Measurements from ENCODE around the gene SSH3. TPM values are rescaled to one million over a fixed set of nuclear protein-coding genes. Genes with fewer than 3 reads are reported as not detected.

SSH3 gene
- total and polyA plus RNA-seq, 4 donors: 4.8 to 10.4 (median 8.1) TPM

DNA sequence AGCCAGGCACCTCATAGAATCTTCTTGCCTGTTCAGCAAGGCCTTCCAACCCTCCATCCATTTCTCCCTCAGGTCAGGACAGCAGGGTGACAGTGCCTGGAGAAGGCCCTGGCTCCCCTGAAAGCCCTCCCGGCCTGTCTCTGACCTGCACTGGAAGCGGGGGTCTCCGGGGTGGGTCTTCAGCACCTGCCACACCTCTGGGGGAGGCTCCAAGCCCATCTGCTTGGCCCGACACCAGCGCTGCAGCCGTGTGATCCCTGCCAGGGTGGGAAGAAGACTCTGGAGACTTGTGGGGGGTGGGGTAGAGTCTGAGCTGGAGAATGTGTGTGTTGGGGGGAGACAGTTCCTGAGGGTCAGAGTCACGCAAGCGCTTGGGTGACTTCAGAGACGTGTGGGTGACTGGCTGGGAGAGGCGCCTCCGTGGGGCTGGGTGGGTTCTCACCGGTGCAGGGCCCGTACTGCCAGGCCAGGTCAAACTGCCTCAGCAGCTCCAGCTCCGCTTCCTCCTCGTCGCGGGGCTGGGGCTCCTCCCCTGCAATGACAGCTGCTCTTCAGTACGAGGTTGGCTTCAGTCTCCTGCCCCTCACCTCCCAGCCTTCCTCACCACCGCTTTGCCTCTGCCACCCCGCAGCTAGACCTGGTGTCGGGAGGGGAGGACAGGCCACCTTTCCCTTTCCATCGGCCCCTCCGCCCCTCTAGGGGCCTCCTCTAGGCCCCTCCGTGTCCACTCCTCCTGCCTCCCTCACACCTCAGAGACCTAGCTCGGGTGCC, 49.4 kb downstream of the SSH3 start:
- Histone ChIP-seq H3K9ac (ENCODE audit: low read depth in 1 of 2, low read length in 2 of 2) (peak overlapping the region; percentile 91 to 99), H3K27me3 (ENCODE audit: control insufficient read depth in 4 of 4, insufficient read depth in 4 of 4, low read length in 3 of 4) (no peaks in the 10 kb centered on the region), H3K4me1 (ENCODE audit: control insufficient read depth in 4 of 4, insufficient read depth in 4 of 4, low read length in 3 of 4) (peaks cover 15 to 45% (median 32%) of the 10 kb centered on the region in 4 donors), H3K36me3 (ENCODE audit: control insufficient read depth in 4 of 4, insufficient read depth in 3 of 4, low read depth in 1 of 4, low read length in 3 of 4) (peaks cover 0 to 1% (median 0%) of the 10 kb centered on the region in 4 donors), H3K9me3 (ENCODE audit: control insufficient read depth in 4 of 4, low read length in 3 of 4) (no peaks in the 10 kb centered on the region), H3K4me3 (ENCODE audit: low read depth in 1 of 3, low read length in 3 of 3) (peak overlapping the region; percentile 83 to 94 (median 86)), H3K27ac (ENCODE audit: low read depth in 1 of 2, low read length in 2 of 2) (peak overlapping the region; percentile 97 to 99)
- TF ChIP-seq SP1 (IDR thresholded peaks at IDR 0.05): no peak
- TF ChIP-seq, protein P1, sequence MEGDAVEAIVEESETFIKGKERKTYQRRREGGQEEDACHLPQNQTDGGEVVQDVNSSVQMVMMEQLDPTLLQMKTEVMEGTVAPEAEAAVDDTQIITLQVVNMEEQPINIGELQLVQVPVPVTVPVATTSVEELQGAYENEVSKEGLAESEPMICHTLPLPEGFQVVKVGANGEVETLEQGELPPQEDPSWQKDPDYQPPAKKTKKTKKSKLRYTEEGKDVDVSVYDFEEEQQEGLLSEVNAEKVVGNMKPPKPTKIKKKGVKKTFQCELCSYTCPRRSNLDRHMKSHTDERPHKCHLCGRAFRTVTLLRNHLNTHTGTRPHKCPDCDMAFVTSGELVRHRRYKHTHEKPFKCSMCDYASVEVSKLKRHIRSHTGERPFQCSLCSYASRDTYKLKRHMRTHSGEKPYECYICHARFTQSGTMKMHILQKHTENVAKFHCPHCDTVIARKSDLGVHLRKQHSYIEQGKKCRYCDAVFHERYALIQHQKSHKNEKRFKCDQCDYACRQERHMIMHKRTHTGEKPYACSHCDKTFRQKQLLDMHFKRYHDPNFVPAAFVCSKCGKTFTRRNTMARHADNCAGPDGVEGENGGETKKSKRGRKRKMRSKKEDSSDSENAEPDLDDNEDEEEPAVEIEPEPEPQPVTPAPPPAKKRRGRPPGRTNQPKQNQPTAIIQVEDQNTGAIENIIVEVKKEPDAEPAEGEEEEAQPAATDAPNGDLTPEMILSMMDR (IDR thresholded peaks at IDR 0.05; ENCODE audit: low read depth, low read length, missing input control): no peak
- no peak for TF ChIP-seq MAX (IDR thresholded peaks at IDR 0.05)
- no peak for DNase-seq (ENCODE audit: low spot score)
- WGBS: 9% methylated on average over 25 of the region's 25 CpGs

- peak; percentile 98 for DNase-seq (ENCODE audit: low spot score)
Measured at GRCh38 chr11:67353317-67354074, 50.2 kb downstream of the SSH3 start, which contains the start of gene POLD4. POLD4 (minus strand) TSS chr11:67353546; CDS start chr11:67353399, 147 bp downstream.

More at GRCh38 chr11:67353317-67354074, 50.2 kb downstream of the SSH3 start, which contains the start of gene POLD4:
- H3K27ac ChIP-seq (ENCODE audit: low read depth in 1 of 2, low read length in 2 of 2): peak within 1 kb of the TSS; percentile 97 to 99
- no peaks in the 10 kb centered on the region for H3K9me3 ChIP-seq (ENCODE audit: control insufficient read depth in 4 of 4, low read length in 3 of 4)
- peak within 1 kb of the TSS; percentile 91 to 99 for H3K9ac ChIP-seq (ENCODE audit: low read depth in 1 of 2, low read length in 2 of 2)
- H3K4me1 ChIP-seq (ENCODE audit: control insufficient read depth in 4 of 4, insufficient read depth in 4 of 4, low read length in 3 of 4): peaks cover 15 to 45% (median 32%) of the 10 kb centered on the region in 4 donors
- no peak for TF ChIP-seq RAD21 (IDR thresholded peaks at IDR 0.05)
- TF ChIP-seq REST (IDR thresholded peaks at IDR 0.05): peak; percentile 60
- peak; percentile 17 for TF ChIP-seq MAX (IDR thresholded peaks at IDR 0.05)
- TF ChIP-seq GABPA (IDR thresholded peaks at IDR 0.05 in 1 of 2, conservative IDR thresholded peaks at IDR 0.05 in 1 of 2): peak in 1 of 2 donors; percentile 68
- no peak for TF ChIP-seq HNF4G (IDR thresholded peaks at IDR 0.05)
- TF ChIP-seq YY1 (IDR thresholded peaks at IDR 0.05): peak; percentile 83
- TF ChIP-seq FOXA1 (IDR thresholded peaks at IDR 0.05): no peak
- TF ChIP-seq, protein P2, sequence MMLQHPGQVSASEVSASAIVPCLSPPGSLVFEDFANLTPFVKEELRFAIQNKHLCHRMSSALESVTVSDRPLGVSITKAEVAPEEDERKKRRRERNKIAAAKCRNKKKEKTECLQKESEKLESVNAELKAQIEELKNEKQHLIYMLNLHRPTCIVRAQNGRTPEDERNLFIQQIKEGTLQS (IDR thresholded peaks at IDR 0.05): no peak
- TF ChIP-seq, protein P3, sequence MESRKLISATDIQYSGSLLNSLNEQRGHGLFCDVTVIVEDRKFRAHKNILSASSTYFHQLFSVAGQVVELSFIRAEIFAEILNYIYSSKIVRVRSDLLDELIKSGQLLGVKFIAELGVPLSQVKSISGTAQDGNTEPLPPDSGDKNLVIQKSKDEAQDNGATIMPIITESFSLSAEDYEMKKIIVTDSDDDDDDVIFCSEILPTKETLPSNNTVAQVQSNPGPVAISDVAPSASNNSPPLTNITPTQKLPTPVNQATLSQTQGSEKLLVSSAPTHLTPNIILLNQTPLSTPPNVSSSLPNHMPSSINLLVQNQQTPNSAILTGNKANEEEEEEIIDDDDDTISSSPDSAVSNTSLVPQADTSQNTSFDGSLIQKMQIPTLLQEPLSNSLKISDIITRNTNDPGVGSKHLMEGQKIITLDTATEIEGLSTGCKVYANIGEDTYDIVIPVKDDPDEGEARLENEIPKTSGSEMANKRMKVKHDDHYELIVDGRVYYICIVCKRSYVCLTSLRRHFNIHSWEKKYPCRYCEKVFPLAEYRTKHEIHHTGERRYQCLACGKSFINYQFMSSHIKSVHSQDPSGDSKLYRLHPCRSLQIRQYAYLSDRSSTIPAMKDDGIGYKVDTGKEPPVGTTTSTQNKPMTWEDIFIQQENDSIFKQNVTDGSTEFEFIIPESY (IDR thresholded peaks at IDR 0.05): peak; percentile 84
- peak; percentile 57 for TF ChIP-seq TAF1 (conservative IDR thresholded peaks at IDR 0.05)
- TF ChIP-seq HNF4A (conservative IDR thresholded peaks at IDR 0.05): peak in 1 of 2 donors; percentile 45
- no peak for TF ChIP-seq FOXA2 (IDR thresholded peaks at IDR 0.05)
- TF ChIP-seq EGR1 (IDR thresholded peaks at IDR 0.05; ENCODE audit: low read depth in 2 of 2): no peak
- peak; percentile 11 for TF ChIP-seq NR2F2 (IDR thresholded peaks at IDR 0.05)
- TF ChIP-seq SP1 (IDR thresholded peaks at IDR 0.05): peak; percentile 93
- TF ChIP-seq, protein P1 (IDR thresholded peaks at IDR 0.05; ENCODE audit: low read depth, low read length, missing input control): no peak
- TF ChIP-seq RXRA (IDR thresholded peaks at IDR 0.05): peak; percentile 40 to 47
- peak in 1 of 2 donors; percentile 28 for TF ChIP-seq JUND (IDR thresholded peaks at IDR 0.05)
- peaks cover 0 to 1% (median 0%) of the 10 kb centered on the region in 4 donors for H3K36me3 ChIP-seq (ENCODE audit: control insufficient read depth in 4 of 4, insufficient read depth in 3 of 4, low read depth in 1 of 4, low read length in 3 of 4)
- under 1% methylated on average over 37 of the region's 37 CpGs for WGBS
- peak within 1 kb of the TSS; percentile 83 to 94 (median 86) for H3K4me3 ChIP-seq (ENCODE audit: low read depth in 1 of 3, low read length in 3 of 3)
- H3K27me3 ChIP-seq (ENCODE audit: control insufficient read depth in 4 of 4, insufficient read depth in 4 of 4, low read length in 3 of 4): no peaks in the 10 kb centered on the region

All from liver (tissue), 9 donors.